OCI-LY7 (cell line): Measurements from ENCODE around the gene RNF223.

Experiments
- CTCF ChIP-seq: fragments of 200-600 bp; sonication (generic); conservative IDR thresholded peaks from 2 replicates; pipeline ENCODE4 v1.5.1; 2014; ENCODE audit warnings: mild to moderate bottlenecking, antibody characterized with exemption, low read length, moderate library complexity, mixed read lengths
- EZH2phosphoT487 ChIP-seq: fragments of 200-600 bp; sonication (generic); IDR thresholded peaks from 2 replicates; pipeline ENCODE4 v1.6.1; 2018; ENCODE audit warnings: low read depth, borderline replicate concordance, mild to moderate bottlenecking, mixed run types, antibody characterized with exemption, low read length, moderate library complexity, mixed read lengths

- TF ChIP-seq CTCF (no peak), EZH2phosphoT487 (no peak)
These were observed 27.4 kb upstream of the RNF223 start for GRCh38 chr1:1101503-1101902.
